ENCODE data around the gene MEN1.

The MEN1 gene

DNA sequence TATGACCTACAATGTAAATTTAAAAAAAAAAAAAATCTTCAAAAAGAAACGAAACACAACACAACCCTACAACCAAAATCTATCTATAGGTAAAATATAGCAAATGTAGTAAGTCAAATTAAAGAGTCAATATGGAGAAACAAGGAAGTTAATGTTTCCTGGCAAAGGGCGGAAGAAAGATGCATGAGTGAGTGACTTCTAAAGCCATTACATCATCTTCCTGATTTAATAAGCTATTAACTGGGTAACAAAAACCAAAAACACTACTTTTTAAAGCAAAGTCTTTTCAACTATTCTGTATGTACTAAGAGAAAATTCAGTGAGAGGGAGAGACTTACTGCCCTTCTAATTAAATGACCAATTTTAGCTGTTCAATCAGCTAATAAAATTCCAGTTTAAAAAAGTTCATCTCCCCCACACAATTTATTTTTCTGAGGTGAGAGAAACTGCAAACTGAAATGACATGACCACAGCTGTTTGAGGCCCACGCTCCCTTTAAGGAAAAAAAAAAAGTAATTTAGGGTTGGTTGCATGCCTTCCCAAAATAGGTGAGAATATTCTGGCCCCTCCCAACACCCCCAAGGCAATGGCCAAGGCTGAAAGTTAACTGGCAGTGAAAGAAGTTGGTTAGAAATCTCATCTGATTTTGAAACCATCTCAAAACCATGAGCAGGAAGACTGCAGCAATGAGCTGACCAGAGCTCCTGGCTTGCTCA lies 37.9 kb downstream of the MEN1 start (continued):
- TF ChIP-seq ARNTL (CRISPR knock-in tag; IDR thresholded peaks at IDR 0.05; ENCODE audit: borderline replicate concordance, low read depth) (no peak), BACH2 (CRISPR knock-in tag; IDR thresholded peaks at IDR 0.05; ENCODE audit: borderline replicate concordance) (no peak), TOX (CRISPR knock-in tag; IDR thresholded peaks at IDR 0.05; ENCODE audit: borderline replicate concordance) (no peak)

DNA sequence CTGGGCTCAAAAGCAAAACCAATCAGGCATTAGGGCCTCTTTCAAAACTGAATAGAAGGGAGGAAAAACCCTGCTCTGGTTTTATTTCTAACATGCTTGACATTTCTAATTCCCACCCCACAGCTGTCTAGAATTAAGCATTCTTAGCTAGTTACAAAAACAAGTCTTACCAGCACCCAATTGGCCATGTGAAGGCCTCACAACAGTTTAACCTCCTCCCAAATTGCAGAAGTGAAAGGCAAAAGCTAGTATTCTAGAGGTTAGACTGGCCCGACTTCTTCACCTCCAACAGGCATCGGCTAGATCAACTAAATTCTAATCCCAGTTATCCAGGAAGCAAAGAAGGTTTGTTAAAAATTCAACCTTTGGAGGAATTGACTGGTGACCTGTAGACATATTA lies 38.5 kb downstream of the MEN1 start:
- TF ChIP-seq OSR1 (CRISPR knock-in tag; IDR thresholded peaks at IDR 0.05) (no peak), CSDC2 (CRISPR knock-in tag; IDR thresholded peaks at IDR 0.05) (no peak), BACH2 (CRISPR knock-in tag; IDR thresholded peaks at IDR 0.05; ENCODE audit: borderline replicate concordance) (no peak), PPARA (CRISPR knock-in tag; IDR thresholded peaks at IDR 0.05; ENCODE audit: borderline replicate concordance) (no peak), CREB5 (CRISPR knock-in tag; IDR thresholded peaks at IDR 0.05; ENCODE audit: low read depth) (no peak), ZFP30 (CRISPR knock-in tag; IDR thresholded peaks at IDR 0.05) (no peak), ZNF8 (CRISPR knock-in tag; IDR thresholded peaks at IDR 0.05) (no peak), ZFP3 (CRISPR knock-in tag; IDR thresholded peaks at IDR 0.05) (no peak), SNAI2 (CRISPR knock-in tag; IDR thresholded peaks at IDR 0.05) (no peak), ISL1 (CRISPR knock-in tag; IDR thresholded peaks at IDR 0.05) (no peak), ZNF565 (CRISPR knock-in tag; conservative IDR thresholded peaks at IDR 0.05; ENCODE audit: low read depth) (no peak), ZC3H10 (CRISPR knock-in tag; IDR thresholded peaks at IDR 0.05) (no peak), POU6F1 (CRISPR knock-in tag; IDR thresholded peaks at IDR 0.05; ENCODE audit: borderline replicate concordance, low read depth) (no peak)
- no peak for ATAC-seq

GRCh38 chr11:64770120-64770519 lies 40.2 kb downstream of the MEN1 start:
- no peak for ATAC-seq
- no peak for TF ChIP-seq RARB (CRISPR knock-in tag; IDR thresholded peaks at IDR 0.05)
- TF ChIP-seq TCF4 (CRISPR knock-in tag; IDR thresholded peaks at IDR 0.05; ENCODE audit: borderline replicate concordance), result no peak
- no peak for TF ChIP-seq ZFP30 (CRISPR knock-in tag; IDR thresholded peaks at IDR 0.05)
- no peak for TF ChIP-seq ZNF70 (CRISPR knock-in tag; IDR thresholded peaks at IDR 0.05)
- TF ChIP-seq ZNF8 (CRISPR knock-in tag; IDR thresholded peaks at IDR 0.05), result no peak
- TF ChIP-seq ZNF565 (CRISPR knock-in tag; conservative IDR thresholded peaks at IDR 0.05; ENCODE audit: low read depth), result no peak
- no peak for TF ChIP-seq POU6F1 (CRISPR knock-in tag; IDR thresholded peaks at IDR 0.05; ENCODE audit: borderline replicate concordance, low read depth)
- TF ChIP-seq CSDC2 (CRISPR knock-in tag; IDR thresholded peaks at IDR 0.05), result no peak
- no peak for TF ChIP-seq SNAI2 (CRISPR knock-in tag; IDR thresholded peaks at IDR 0.05)
- TF ChIP-seq ARNTL (CRISPR knock-in tag; IDR thresholded peaks at IDR 0.05; ENCODE audit: borderline replicate concordance, low read depth), result no peak
- no peak for TF ChIP-seq PPARA (CRISPR knock-in tag; IDR thresholded peaks at IDR 0.05; ENCODE audit: borderline replicate concordance)

DNA sequence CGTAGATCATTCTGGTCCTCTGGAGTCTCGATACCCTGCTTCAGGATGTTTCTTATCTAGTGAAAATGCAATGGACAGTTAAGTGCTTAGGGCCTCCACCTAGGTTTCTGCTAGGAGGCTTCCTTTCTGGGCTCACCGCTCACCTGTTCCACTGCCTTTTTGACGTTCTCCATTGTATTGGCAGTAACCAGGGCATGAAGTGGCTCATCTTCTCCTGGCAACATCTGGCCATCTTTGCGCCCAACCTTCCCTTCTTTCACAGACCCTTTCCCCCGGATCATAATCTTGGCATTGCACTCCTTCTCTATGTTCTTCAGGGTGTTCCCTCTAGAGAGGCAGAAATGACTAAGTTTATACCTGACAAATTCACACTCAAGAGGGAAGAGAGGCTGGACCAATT lies 41.1 kb downstream of the MEN1 start:
- ATAC-seq, result no peak
- no peak for TF ChIP-seq TCF4 (CRISPR knock-in tag; IDR thresholded peaks at IDR 0.05; ENCODE audit: borderline replicate concordance)
- TF ChIP-seq ZFP3 (CRISPR knock-in tag; IDR thresholded peaks at IDR 0.05), result no peak
- TF ChIP-seq ZNF70 (CRISPR knock-in tag; IDR thresholded peaks at IDR 0.05), result no peak
- TF ChIP-seq CREB5 (CRISPR knock-in tag; IDR thresholded peaks at IDR 0.05; ENCODE audit: low read depth), result no peak
- TF ChIP-seq ISL1 (CRISPR knock-in tag; IDR thresholded peaks at IDR 0.05), result no peak
- no peak for TF ChIP-seq SNAI2 (CRISPR knock-in tag; IDR thresholded peaks at IDR 0.05)
- no peak for TF ChIP-seq ESRRG (CRISPR knock-in tag; IDR thresholded peaks at IDR 0.05)
- TF ChIP-seq, protein P1, sequence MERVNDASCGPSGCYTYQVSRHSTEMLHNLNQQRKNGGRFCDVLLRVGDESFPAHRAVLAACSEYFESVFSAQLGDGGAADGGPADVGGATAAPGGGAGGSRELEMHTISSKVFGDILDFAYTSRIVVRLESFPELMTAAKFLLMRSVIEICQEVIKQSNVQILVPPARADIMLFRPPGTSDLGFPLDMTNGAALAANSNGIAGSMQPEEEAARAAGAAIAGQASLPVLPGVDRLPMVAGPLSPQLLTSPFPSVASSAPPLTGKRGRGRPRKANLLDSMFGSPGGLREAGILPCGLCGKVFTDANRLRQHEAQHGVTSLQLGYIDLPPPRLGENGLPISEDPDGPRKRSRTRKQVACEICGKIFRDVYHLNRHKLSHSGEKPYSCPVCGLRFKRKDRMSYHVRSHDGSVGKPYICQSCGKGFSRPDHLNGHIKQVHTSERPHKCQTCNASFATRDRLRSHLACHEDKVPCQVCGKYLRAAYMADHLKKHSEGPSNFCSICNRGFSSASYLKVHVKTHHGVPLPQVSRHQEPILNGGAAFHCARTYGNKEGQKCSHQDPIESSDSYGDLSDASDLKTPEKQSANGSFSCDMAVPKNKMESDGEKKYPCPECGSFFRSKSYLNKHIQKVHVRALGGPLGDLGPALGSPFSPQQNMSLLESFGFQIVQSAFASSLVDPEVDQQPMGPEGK (CRISPR knock-in tag; IDR thresholded peaks at IDR 0.05; ENCODE audit: borderline replicate concordance), result no peak
- no peak for TF ChIP-seq TSHZ2 (CRISPR knock-in tag; IDR thresholded peaks at IDR 0.05)
- TF ChIP-seq RARB (CRISPR knock-in tag; IDR thresholded peaks at IDR 0.05), result no peak
- no peak for TF ChIP-seq ARNTL (CRISPR knock-in tag; IDR thresholded peaks at IDR 0.05; ENCODE audit: borderline replicate concordance, low read depth)
- TF ChIP-seq OSR1 (CRISPR knock-in tag; IDR thresholded peaks at IDR 0.05), result no peak
- no peak for TF ChIP-seq ZNF565 (CRISPR knock-in tag; conservative IDR thresholded peaks at IDR 0.05; ENCODE audit: low read depth)
- TF ChIP-seq GLIS3 (CRISPR knock-in tag; IDR thresholded peaks at IDR 0.05), result no peak
- TF ChIP-seq BACH2 (CRISPR knock-in tag; IDR thresholded peaks at IDR 0.05; ENCODE audit: borderline replicate concordance), result no peak
- TF ChIP-seq ZNF8 (CRISPR knock-in tag; IDR thresholded peaks at IDR 0.05), result no peak
- no peak for TF ChIP-seq ZC3H10 (CRISPR knock-in tag; IDR thresholded peaks at IDR 0.05)
- no peak for TF ChIP-seq CSDC2 (CRISPR knock-in tag; IDR thresholded peaks at IDR 0.05)
